GM19023 (cell line): ENCODE results near the gene KIAA0513.

Source experiments
- ATAC-seq: cut with Tn5 transposase; IDR thresholded peaks from one replicate; pipeline ENCODE4 v1.9.1; 2021; ENCODE audit warnings: mild to moderate bottlenecking, moderate library complexity; ENCODE audit not compliant: unreplicated experiment

KIAA0513 gene

GRCh38 chr16:85004587-85005205 is 22.9 kb upstream of the KIAA0513 start:
- no peak for ATAC-seq

DNA sequence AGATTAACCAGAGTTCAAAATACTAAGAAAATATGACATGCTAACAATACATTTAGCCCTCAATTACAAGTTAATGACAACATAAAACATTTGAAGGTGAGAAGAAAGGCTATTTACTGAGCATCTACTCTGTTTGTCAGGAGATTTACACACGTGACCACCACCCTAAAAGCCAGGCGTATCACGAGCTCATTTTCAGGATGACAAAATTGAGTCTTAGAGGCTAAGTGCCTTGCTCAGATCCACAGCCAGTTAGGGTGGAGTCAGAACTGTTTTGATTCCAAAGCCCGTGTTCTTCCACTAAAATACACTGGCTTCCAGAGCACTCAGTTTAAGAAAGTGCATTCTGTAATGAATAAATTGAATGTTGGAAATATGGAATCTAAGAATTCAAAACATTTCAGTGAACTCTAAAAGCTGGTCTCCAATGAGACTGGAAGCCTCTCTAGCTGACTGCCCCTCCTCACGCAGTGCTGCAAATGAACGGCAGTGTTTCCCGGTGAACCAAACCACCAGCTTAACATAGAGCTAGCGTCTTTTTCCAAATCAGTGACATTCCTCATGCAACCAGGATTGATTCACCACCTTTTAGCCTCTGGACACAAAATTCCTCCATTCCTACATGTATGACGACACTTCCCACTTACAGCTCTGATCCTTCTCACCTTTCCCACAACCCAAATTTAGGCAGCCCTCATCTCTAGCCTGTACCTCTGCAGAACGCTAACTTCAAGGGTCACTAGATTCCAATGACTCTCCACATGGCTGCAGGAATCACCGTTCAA is 22.1 kb upstream of the KIAA0513 start:
- ATAC-seq = no peak

- ATAC-seq = no peak
Observed at GRCh38 chr16:85006639-85007038, 21.0 kb upstream of the KIAA0513 start.

GRCh38 chr16:85007496-85008214 is 19.9 kb upstream of the KIAA0513 start:
- ATAC-seq = no peak

DNA sequence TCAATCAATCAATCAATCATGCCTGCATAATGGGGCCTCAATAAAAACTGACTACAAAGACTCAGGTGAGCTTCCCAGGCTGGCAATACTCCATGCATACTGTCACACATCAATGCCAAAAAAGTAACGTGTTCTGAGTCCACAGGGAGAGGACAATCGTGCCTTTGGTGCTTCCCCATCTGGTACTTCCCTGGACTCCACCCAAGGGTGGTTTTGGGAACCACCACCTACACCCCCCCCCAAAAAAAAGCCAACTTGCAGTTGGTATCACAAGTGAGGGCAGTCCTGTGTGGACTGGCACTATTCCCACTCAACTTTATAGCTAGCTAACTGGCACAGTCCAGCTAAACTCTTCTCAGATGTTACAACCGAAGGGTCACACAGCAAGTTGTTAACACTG is 19.3 kb upstream of the KIAA0513 start:
- ATAC-seq = no peak

DNA sequence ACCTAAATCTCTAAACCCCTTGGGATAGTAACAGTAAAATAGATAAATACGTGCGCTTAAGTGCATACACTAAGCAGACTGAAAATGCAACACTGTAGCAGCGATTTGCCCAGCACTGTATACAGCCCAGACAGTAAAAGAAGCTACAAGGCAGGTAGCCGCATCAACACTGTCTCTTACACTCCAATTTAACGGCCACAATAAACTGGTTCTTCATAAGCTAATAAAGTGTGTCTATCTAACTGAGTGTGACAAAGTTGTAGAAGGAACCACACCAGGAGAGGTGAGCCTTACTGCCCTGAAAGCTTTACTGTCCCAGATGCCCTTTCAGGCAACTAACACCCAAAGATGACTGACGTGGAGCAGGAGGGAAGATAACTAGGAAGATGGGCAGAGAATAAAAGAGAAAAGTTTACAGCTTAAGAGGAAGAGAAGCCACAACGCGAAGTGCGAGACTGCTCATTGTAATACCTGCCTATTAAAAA is 17.1 kb upstream of the KIAA0513 start:
- ATAC-seq = no peak

GRCh38 chr16:85010931-85011845 is 16.4 kb upstream of the KIAA0513 start, which contains the start of gene ZDHHC7:
Gene ZDHHC7, minus strand, starts transcription at chr16:85011535. Its CDS starts 20,917 bp downstream, at chr16:84990618.
- ATAC-seq = peak; percentile 93

- ATAC-seq = peak; percentile 15
Observed at GRCh38 chr16:85011846-85012284, 15.7 kb upstream of the KIAA0513 start.

- ATAC-seq = no peak
Observed at GRCh38 chr16:85014311-85014710, 13.3 kb upstream of the KIAA0513 start.

DNA sequence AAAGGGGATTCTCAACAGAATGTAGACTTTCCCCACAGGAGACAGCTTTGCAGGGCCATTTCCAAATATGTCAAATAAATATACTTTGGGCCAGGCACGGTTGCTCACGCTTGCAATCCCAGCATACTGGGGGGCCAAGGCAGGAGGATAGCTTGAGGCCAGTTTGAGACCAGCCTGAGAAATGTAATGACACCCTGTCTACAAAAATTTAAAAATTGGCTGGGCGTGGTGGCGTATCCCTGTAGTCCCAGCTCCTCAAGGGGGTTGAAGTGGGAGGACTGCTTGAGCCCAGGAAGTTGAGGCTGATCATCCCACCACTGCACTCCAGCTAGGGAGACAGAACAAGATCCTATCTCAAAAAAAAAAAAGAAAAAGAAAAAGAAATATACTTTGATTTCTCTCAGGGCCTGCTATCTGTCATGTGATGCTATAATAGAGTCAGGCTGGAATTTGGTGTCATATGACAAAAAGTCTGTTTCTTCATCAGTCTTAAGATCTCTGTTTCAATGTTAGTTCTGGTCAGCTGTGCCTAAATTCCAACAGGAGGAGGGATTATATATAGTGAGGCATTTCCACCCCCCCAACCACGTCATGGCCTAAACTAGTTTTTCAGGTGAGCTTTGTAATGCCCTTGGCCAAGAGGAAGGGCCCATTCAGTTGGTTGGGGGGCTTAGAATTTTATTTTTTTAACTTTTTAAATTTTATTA is 12.0 kb upstream of the KIAA0513 start:
- no peak for ATAC-seq

GRCh38 chr16:85017151-85017550 is 10.4 kb upstream of the KIAA0513 start:
- ATAC-seq = no peak

DNA sequence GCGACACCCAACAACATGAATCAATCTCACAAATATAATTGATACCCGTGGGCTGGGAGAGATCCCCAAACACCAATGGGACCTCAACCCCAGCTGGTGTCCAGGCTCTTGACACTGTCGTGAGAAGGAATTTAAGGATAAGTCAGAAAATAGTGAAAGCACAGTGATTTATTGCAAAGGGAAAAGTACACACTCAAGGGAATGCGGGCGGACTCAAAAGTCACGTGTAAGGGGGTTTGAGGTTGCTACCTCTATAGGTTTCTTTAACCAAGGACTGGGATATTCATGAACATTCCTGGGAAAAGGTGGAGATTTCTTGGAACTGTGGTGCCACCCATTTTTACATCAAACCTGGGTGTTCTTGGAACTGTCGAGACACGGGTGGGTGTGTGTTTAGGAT is 10.0 kb upstream of the KIAA0513 start:
- ATAC-seq = no peak

DNA sequence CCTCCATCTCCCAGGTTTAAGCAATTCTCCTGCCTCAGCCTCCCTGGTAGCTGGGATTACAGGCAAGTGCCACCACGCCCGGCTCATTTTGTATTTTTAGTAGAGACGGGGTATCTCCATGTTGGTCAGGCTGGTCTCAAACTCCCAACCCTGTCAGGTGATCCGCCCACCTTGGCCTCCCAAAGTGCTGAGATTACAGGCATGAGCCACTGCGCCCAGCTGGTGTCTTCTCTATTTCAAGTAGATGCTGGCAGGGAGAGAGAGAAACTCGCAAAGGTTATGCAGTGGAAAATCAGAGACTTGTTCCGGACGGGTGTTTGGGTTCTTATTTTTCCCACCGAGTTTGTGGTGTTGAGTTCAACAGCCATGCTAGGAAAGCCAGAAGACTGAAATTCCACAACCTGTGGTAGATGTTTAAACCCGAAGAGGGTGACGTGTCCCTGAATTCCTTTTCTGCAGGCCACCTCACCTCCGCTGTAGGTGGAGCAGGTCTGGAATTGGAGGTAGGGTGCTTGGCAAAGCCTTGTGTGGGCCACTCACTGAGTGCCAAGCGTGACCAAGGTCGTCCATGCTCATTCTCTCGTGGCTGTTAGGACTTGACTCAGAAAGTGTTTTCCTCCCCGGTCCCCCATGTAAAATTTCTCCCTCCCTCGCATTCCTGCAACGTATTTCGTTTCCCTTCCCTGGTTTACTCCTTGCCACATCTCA is 8.9 kb upstream of the KIAA0513 start:
- ATAC-seq = no peak

- no peak for ATAC-seq
Observed at GRCh38 chr16:85019659-85020245, 7.8 kb upstream of the KIAA0513 start.

- ATAC-seq = no peak
Observed at GRCh38 chr16:85025781-85026653, 1.6 kb upstream of the KIAA0513 start.

GRCh38 chr16:85026703-85027102 is 892 bp upstream of the KIAA0513 start:
- no peak for ATAC-seq

DNA sequence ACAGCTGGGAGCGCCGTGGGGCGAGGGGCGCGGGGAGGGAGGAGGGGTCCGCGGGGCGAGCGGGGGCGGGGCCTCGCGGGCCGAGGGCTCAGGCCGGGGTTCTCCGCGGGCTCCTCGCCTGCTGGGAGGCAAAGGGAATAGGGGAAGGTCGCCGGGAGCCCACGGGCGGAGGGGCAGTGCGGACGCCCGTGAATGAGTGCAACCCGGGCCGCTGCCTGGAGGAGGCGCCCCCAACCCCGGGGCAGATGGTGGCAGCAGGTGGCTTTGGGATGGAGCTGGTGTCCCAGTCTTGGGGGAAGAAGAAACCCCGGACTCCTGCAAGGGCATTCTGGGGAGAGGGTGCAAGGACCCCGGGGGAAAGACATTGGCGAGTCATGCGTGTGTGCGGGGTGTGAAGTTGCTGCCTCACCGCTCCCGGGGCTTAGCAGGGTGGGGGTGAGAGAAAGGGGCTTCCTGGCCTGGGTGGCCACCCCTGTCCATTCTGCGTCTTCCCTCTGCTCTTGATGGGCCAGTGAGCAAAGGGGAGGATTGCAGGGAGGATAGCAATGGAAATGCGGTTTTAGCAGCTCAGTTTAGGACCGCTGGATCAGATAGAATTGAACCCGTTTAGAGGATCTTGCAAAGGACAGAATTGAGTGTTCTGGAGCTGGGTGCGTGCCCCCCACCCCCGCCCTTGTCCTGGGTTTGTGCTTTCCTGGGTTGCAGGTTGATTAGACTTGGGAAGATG is 526 bp downstream of the KIAA0513 start:
- peak; percentile 13 for ATAC-seq
